Activated CD4-positive, alpha-beta memory T cell treated with anti-CD3 and anti-CD28 coated beads, Interleukin-2, amount 10 ng/mL, durations not matched to agents 7 days and 5 days (primary cell): Measurements from ENCODE around the gene POFUT2. TPM values are rescaled to one million over a fixed set of nuclear protein-coding genes. Genes with fewer than 3 reads are reported as not detected.
"Not testable (repeated sequence)": the region's sequence is repeated elsewhere in the genome, so short reads cannot be mapped to it uniquely, and the experiment has no call there.

Experiments
- CTCF ChIA-PET: fragments of 350-600 bp; sonication (Branson Sonifier 250); formaldehyde crosslinking; loops from one replicate; lab custom pipeline; 2021; ENCODE audit warnings: antibody characterized with exemption, inconsistent platforms; lab: Charles Lee
- POLR2A ChIA-PET: fragments of 350-600 bp; sonication (Branson Sonifier 250); formaldehyde crosslinking; loops from one replicate; lab custom pipeline; 2021; ENCODE audit warnings: antibody characterized with exemption; lab: Charles Lee
- DNase-seq: peaks from one replicate; pipeline ENCODE4 v3.0.0-alpha.2; 2020
- H3K27ac Mint-ChIP-seq: one replicate; pipeline ENCODE4 v1.8.0; 2021; ENCODE audit warnings: mild to moderate bottlenecking, mixed read lengths
- H3K27me3 Mint-ChIP-seq: one replicate; pipeline ENCODE4 v1.8.0; 2021; ENCODE audit warnings: mixed read lengths
- H3K36me3 Mint-ChIP-seq: one replicate; pipeline ENCODE4 v1.8.0; 2021; ENCODE audit warnings: low read depth, mixed read lengths
- H3K4me1 Mint-ChIP-seq: one replicate; pipeline ENCODE4 v1.8.0; 2021; ENCODE audit warnings: mixed read lengths
- H3K4me3 Mint-ChIP-seq: one replicate; pipeline ENCODE4 v1.8.0; 2021; ENCODE audit warnings: mild to moderate bottlenecking, mixed read lengths
- H3K9me3 Mint-ChIP-seq: one replicate; pipeline ENCODE4 v1.8.0; 2021; ENCODE audit warnings: mixed read lengths
- total RNA-seq, 2 experiments: library from RNA; stranded (reverse); gene quantifications; one replicate each; pipeline ENCODE4 v1.2.3, GENCODE V29; 2021

POFUT2 gene
- total RNA-seq, 2 experiments from 2014 or later, result 23.5 to 25.1 TPM

- CTCF ChIA-PET, result no interaction called here
- peaks cover 3% of the 10 kb centered on the region for H3K4me1 Mint-ChIP-seq
- H3K27me3 Mint-ChIP-seq, result peaks cover 2% of the 10 kb centered on the region
- POLR2A ChIA-PET, result no interaction called here
- no peak for DNase-seq
- no peaks in the 10 kb centered on the region for H3K36me3 Mint-ChIP-seq
- H3K9me3 Mint-ChIP-seq, result no peaks in the 10 kb centered on the region
- H3K4me3 Mint-ChIP-seq, result no peak overlapping the region
- H3K27ac Mint-ChIP-seq, result no peak overlapping the region
Observed at GRCh38 chr21:45322231-45322959, 34.7 kb upstream of the POFUT2 start.

- no peaks in the 10 kb centered on the region for H3K9me3 Mint-ChIP-seq
- peaks cover 3% of the 10 kb centered on the region for H3K4me1 Mint-ChIP-seq
- no peak overlapping the region for H3K4me3 Mint-ChIP-seq
- H3K36me3 Mint-ChIP-seq, result no peaks in the 10 kb centered on the region
- no peak for DNase-seq
- POLR2A ChIA-PET, result no interaction called here
- CTCF ChIA-PET, result no interaction called here
- no peak overlapping the region for H3K27ac Mint-ChIP-seq
- peaks cover 9% of the 10 kb centered on the region for H3K27me3 Mint-ChIP-seq
Observed at GRCh38 chr21:45320261-45321025, 32.7 kb upstream of the POFUT2 start.

- H3K4me3 Mint-ChIP-seq, result no peak overlapping the region
- CTCF ChIA-PET, result no interaction called here
- POLR2A ChIA-PET, result no interaction called here
- H3K27ac Mint-ChIP-seq, result no peak overlapping the region
- H3K4me1 Mint-ChIP-seq, result peaks cover 3% of the 10 kb centered on the region
- no peak for DNase-seq
- H3K27me3 Mint-ChIP-seq, result peaks cover 16% of the 10 kb centered on the region
- no peaks in the 10 kb centered on the region for H3K36me3 Mint-ChIP-seq
- no peaks in the 10 kb centered on the region for H3K9me3 Mint-ChIP-seq
Observed at GRCh38 chr21:45319461-45320211, 31.9 kb upstream of the POFUT2 start.

- no peak overlapping the region for H3K27ac Mint-ChIP-seq
- no peaks in the 10 kb centered on the region for H3K36me3 Mint-ChIP-seq
- POLR2A ChIA-PET, result no interaction called here
- H3K4me1 Mint-ChIP-seq, result peaks cover 3% of the 10 kb centered on the region
- H3K9me3 Mint-ChIP-seq, result no peaks in the 10 kb centered on the region
- no peak for DNase-seq
- H3K27me3 Mint-ChIP-seq, result peaks cover 23% of the 10 kb centered on the region
- H3K4me3 Mint-ChIP-seq, result no peak overlapping the region
- CTCF ChIA-PET, result no interaction called here
Observed at GRCh38 chr21:45318556-45319404, 31.1 kb upstream of the POFUT2 start.

- ChIA-PET POLR2A (no interaction called here), CTCF (no interaction called here)
- H3K4me1 Mint-ChIP-seq, result peaks cover 3% of the 10 kb centered on the region
- H3K36me3 Mint-ChIP-seq, result no peaks in the 10 kb centered on the region
- no peaks in the 10 kb centered on the region for H3K9me3 Mint-ChIP-seq
- DNase-seq, result no peak
- H3K27me3 Mint-ChIP-seq, result peaks cover 27% of the 10 kb centered on the region
- no peak overlapping the region for H3K27ac Mint-ChIP-seq
- H3K4me3 Mint-ChIP-seq, result no peak overlapping the region
Observed at GRCh38 chr21:45318146-45318555, 30.5 kb upstream of the POFUT2 start.

GRCh38 chr21:45317398-45318145, 29.9 kb upstream of the POFUT2 start:
- no peaks in the 10 kb centered on the region for H3K9me3 Mint-ChIP-seq
- H3K4me1 Mint-ChIP-seq, result no peaks in the 10 kb centered on the region
- no peak overlapping the region for H3K4me3 Mint-ChIP-seq
- ChIA-PET POLR2A (no interaction called here), CTCF (no interaction called here)
- no peak for DNase-seq
- H3K36me3 Mint-ChIP-seq, result no peaks in the 10 kb centered on the region
- peaks cover 31% of the 10 kb centered on the region for H3K27me3 Mint-ChIP-seq
- no peak overlapping the region for H3K27ac Mint-ChIP-seq

- no peaks in the 10 kb centered on the region for H3K9me3 Mint-ChIP-seq
- DNase-seq, result no peak
- POLR2A ChIA-PET, result no interaction called here
- H3K4me1 Mint-ChIP-seq, result no peaks in the 10 kb centered on the region
- peaks cover 34% of the 10 kb centered on the region for H3K27me3 Mint-ChIP-seq
- CTCF ChIA-PET, result no interaction called here
- no peaks in the 10 kb centered on the region for H3K36me3 Mint-ChIP-seq
- H3K27ac Mint-ChIP-seq, result no peak overlapping the region
- no peak overlapping the region for H3K4me3 Mint-ChIP-seq
Observed at GRCh38 chr21:45316871-45317397, 29.2 kb upstream of the POFUT2 start.

- peaks cover 39% of the 10 kb centered on the region for H3K27me3 Mint-ChIP-seq
- H3K9me3 Mint-ChIP-seq, H3K4me1 Mint-ChIP-seq, H3K4me3 Mint-ChIP-seq, H3K36me3 Mint-ChIP-seq, H3K27ac Mint-ChIP-seq, DNase-seq, POLR2A ChIA-PET, CTCF ChIA-PET: not testable (repeated sequence)
Observed at GRCh38 chr21:45315676-45316470, 28.2 kb upstream of the POFUT2 start.

- POLR2A ChIA-PET, result interaction anchor here (0.5 kb wide), 1 partner anchor 1155 kb away, joined by 3 read pairs; no protein-coding TSS in a partner anchor
- Mint-ChIP-seq H3K27me3 (peaks cover 39% of the 10 kb centered on the region), H3K36me3 (no peaks in the 10 kb centered on the region), H3K4me3 (no peak overlapping the region), H3K9me3 (no peaks in the 10 kb centered on the region), H3K27ac (no peak overlapping the region), H3K4me1 (peaks cover 5% of the 10 kb centered on the region)
- DNase-seq, result no peak
- CTCF ChIA-PET, result no interaction called here
Observed at GRCh38 chr21:45313682-45314081, 26.0 kb upstream of the POFUT2 start.

GRCh38 chr21:45313015-45313414, 25.3 kb upstream of the POFUT2 start:
- Mint-ChIP-seq H3K36me3 (no peaks in the 10 kb centered on the region), H3K27me3 (peaks cover 39% of the 10 kb centered on the region), H3K4me1 (peaks cover 9% of the 10 kb centered on the region), H3K4me3 (no peak overlapping the region), H3K27ac (no peak overlapping the region), H3K9me3 (no peaks in the 10 kb centered on the region)
- DNase-seq, result no peak
- ChIA-PET POLR2A (no interaction called here), CTCF (interaction anchor here (0.6 kb wide), 1 partner anchor 884 kb away, joined by 3 read pairs; no protein-coding TSS in a partner anchor)

- ChIA-PET CTCF (no interaction called here), POLR2A (no interaction called here)
- Mint-ChIP-seq H3K27me3 (peaks cover 39% of the 10 kb centered on the region), H3K27ac (no peak overlapping the region), H3K36me3 (no peaks in the 10 kb centered on the region), H3K9me3 (no peaks in the 10 kb centered on the region), H3K4me1 (peaks cover 11% of the 10 kb centered on the region), H3K4me3 (no peak overlapping the region)
- no peak for DNase-seq
Observed at GRCh38 chr21:45312296-45312695, 24.6 kb upstream of the POFUT2 start.
